ENCODE measurements around the gene TUBG2. TPM values are rescaled to one million over a fixed set of nuclear protein-coding genes. Genes with fewer than 3 reads are reported as not detected.
"Not testable (repeated sequence)": the region's sequence is repeated elsewhere in the genome, so short reads cannot be mapped to it uniquely, and the experiment has no call there.

TUBG2 gene
- total RNA-seq, 1 donor = 2.2 TPM

DNA sequence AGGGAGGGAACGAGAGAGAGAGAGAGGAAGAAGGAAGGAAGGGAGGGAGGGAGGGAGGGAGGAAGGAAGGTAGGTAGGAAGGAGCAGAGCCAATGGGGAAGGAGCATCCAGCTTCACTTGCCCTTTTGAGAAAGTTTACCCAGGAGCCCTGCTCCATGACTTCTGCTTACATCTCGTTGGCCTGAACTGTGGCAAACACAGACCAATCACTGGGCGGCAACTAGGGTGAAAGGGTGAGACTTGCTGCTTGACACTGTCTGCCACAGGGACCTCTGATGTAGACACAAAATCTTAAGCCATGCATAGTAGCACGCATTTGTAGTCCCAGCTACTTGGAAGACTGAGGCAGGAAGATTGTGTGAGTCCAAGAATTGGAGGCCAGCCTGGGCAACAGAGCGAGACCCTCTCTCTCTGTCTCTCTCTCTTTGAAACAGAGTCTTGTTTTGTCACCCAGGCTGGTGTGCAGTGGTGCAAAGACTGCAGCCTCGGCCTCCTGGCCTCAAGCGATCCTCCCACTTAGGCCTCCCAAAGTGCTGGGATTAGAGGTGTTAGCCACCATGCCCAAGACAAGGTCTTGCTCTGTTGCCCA lies 19.5 kb upstream of the TUBG2 start:
- Histone ChIP-seq H3K4me3 (ENCODE audit: low read length) (no peak overlapping the region), H3K4me1 (ENCODE audit: insufficient read depth, low read length) (no peaks in the 10 kb centered on the region), H3K27me3 (ENCODE audit: insufficient read depth, low read length) (no peaks in the 10 kb centered on the region), H3K9me3 (ENCODE audit: low read depth, low read length) (no peaks in the 10 kb centered on the region)

DNA sequence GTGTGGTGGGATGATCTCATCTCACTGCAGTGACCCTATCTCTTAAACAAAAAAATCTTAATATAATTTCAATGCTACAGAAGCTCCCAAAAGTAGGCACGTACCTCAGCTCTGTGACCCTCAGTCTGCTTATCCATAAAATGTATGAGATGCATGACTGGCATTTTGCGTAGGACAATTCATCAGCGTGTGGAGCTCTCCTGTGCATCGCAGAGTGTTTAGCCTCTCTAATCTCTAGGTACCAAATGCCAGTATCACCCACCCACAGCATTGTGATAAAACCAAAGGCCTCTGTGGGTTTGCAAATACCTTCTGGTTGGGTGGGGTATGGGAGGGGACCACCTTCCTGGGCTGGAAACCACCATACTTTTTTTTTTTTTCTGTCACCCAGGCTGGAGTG lies 19.0 kb upstream of the TUBG2 start:
- Histone ChIP-seq H3K4me3 (ENCODE audit: low read length) (no peak overlapping the region), H3K9me3 (ENCODE audit: low read depth, low read length) (no peaks in the 10 kb centered on the region), H3K27me3 (ENCODE audit: insufficient read depth, low read length) (no peaks in the 10 kb centered on the region), H3K4me1 (ENCODE audit: insufficient read depth, low read length) (no peaks in the 10 kb centered on the region)

DNA sequence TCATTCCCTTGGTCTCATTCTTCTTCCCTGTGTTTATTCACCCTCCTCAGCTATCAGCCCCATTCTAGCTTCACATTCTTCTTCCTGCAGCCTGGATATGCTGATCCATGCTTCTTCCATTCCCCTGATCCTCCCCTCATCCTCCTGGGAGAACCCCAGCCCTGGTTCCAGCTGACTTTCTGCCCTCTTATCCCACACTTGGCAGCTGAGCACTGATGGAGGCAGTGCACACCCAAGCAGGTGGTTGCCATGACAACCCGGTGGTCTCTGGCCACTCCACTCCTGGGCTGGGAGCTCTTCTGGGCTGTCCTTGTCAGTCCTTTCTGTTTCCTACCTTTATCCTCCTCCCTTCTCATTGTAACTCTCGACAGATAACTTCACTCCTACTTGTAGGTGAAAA lies 16.7 kb upstream of the TUBG2 start:
- H3K4me1 ChIP-seq (ENCODE audit: insufficient read depth, low read length) = no peaks in the 10 kb centered on the region
- H3K27me3 ChIP-seq (ENCODE audit: insufficient read depth, low read length) = no peaks in the 10 kb centered on the region
- H3K9me3 ChIP-seq (ENCODE audit: low read depth, low read length) = no peaks in the 10 kb centered on the region
- H3K4me3 ChIP-seq (ENCODE audit: low read length) = no peak overlapping the region

DNA sequence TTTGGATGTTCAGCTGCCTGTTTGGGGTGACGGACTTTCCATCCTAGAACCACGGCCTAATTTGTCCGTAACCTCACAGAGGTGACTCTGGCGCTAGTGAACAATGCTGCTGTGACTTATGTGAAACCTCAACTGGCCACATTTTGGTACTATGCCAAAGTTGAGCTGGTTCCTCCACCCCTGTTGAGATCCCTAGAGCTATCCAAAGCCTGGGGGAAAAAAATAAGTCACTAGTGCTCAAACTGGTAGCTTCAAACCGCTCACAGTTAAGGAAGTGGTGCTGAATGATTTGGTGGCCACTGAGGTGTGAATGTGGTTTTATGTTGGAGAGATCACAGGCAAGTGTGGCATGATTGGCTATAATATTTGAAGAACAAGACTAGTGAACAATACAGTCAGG lies 11.3 kb upstream of the TUBG2 start:
- H3K27me3 ChIP-seq (ENCODE audit: insufficient read depth, low read length) = no peaks in the 10 kb centered on the region

DNA sequence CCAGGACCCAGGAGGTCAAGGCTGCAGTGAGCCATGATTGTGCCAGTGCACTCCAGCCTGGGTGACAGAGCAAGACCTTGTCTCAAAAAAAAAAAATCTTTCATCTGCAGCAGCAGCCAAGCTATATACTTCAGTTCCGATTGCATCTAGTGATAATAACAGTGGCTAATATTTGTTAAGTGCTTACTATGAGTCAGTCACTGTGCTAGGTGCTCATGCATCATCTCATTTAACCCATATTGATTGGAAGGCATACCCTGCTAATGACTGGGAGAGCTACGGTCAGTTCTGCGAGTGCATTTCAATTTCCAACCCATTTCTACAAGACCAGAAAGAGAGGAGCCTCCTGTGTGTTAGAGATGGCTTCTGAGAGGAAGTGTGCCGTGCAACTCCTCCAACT lies 7.7 kb upstream of the TUBG2 start:
- H3K27me3 ChIP-seq (ENCODE audit: insufficient read depth, low read length) = peaks cover 10% of the 10 kb centered on the region
- peaks cover 7% of the 10 kb centered on the region for H3K4me1 ChIP-seq (ENCODE audit: insufficient read depth, low read length)
- no peaks in the 10 kb centered on the region for H3K9me3 ChIP-seq (ENCODE audit: low read depth, low read length)
- no peak overlapping the region for H3K4me3 ChIP-seq (ENCODE audit: low read length)

More for the DNA sequence above, 11.3 kb upstream of the TUBG2 start:
- Histone ChIP-seq H3K4me1 (ENCODE audit: insufficient read depth, low read length) (no peaks in the 10 kb centered on the region), H3K4me3 (ENCODE audit: low read length) (no peak overlapping the region), H3K9me3 (ENCODE audit: low read depth, low read length) (no peaks in the 10 kb centered on the region)

DNA sequence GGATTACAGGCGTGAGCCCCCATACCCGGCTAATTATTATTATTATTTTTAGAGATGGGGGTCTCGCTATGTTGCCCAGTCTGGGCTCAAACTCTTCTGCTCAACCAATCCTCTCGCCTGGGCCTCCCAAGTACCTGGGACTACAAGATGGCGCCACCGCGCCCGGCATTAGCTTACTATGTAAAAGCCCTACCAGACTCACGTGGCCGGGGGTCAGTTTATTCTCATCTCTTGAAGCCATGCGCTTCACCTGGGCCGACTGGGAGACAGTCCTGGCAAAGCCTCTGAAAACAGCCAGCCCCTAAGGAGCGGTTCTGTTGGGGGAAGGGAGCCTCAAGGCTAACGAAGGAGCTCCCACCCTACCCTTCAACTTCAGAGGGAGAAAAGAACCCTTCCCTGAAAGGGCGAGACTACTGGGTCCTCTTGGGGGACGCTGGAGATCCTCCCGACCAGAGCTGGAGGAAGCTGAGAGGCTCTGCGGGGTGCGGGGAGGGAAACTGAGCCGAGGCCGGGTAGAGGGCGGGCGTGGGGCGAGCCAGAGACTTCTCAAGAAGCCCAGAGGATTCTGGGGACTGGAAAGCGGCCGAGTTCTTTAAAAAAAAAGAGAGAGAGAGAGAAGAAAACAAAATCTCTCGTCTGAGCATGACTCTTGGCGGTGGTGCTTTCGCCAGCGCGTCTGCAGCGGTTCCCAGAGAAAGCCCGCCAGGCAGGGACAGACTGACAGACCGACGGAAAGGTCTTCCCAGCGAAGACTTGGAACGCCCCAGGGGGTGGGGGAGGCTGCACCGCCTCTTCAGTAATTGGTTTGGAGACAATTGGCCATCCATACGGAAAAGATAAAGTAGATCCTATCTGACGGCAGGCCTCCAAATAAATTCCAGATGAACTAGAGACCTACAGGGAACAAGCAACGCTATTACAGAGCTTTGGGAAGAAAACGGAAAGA lies 5.6 kb upstream of the TUBG2 start:
- peaks cover 12% of the 10 kb centered on the region for H3K27me3 ChIP-seq (ENCODE audit: insufficient read depth, low read length)
- no peaks in the 10 kb centered on the region for H3K9me3 ChIP-seq (ENCODE audit: low read depth, low read length)
- peaks cover 8% of the 10 kb centered on the region for H3K4me1 ChIP-seq (ENCODE audit: insufficient read depth, low read length)
- H3K4me3 ChIP-seq (ENCODE audit: low read length) = no peak overlapping the region

DNA sequence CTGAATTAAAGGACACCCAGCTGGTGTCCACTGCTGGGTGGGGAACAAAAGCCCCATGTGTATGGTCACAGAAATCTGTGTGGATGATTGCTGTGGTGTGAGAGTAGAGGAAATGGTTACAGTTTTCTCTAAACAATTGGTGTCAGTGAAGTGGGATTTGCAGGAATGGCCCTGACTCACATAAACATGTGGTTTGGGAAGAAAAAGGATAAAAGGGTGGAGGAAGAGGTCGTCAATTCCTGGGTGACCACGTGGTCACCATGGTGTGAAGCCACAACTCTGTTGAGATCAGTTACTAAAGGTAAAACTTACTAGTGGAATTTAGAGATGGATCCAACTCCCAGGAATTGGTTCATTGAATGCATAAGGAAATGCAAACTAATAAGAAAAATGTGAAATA lies 3.6 kb upstream of the TUBG2 start:
- Histone ChIP-seq H3K4me1 (ENCODE audit: insufficient read depth, low read length) (peaks cover 20% of the 10 kb centered on the region), H3K27me3 (ENCODE audit: insufficient read depth, low read length) (peaks cover 12% of the 10 kb centered on the region), H3K4me3 (ENCODE audit: low read length) (no peak overlapping the region), H3K9me3 (ENCODE audit: low read depth, low read length) (no peaks in the 10 kb centered on the region)

DNA sequence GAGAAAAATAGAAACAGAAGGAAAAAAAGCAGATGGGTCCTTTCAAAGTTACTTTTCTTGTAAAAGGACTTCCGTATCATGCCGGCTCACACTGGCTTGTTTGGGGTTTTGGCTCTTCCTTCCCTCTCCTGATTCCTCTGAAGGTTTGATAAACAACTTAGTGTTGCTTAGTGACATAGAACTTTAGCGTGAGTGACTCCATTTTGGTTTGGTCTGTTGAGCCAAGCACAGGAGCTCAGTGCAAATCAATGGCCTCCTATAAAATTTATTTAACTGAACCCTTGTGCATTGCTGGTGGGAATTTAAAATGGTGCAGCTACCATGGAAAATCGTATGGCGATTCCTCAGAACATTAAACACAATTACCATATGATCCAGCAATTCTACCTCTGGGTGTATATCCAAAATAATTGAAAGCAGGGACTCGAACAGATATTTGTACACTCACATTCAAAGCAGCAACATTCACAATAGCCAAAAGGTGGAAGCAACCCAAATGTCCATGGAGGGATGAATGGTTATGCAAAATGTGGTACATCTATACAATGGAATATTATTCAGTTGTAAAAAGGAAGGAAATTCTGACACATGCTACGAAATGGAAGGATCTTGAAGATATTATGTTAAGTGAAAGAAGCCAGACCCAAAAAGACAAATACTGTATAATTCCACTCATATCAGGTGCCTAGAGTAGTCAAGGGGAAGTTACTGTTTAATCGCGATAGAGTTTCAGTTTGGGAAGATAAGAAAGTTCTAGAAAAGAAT lies 1.1 kb upstream of the TUBG2 start:
- no peaks in the 10 kb centered on the region for H3K9me3 ChIP-seq (ENCODE audit: low read depth, low read length)
- H3K27me3 ChIP-seq (ENCODE audit: insufficient read depth, low read length) = peaks cover 12% of the 10 kb centered on the region
- no peak overlapping the region for H3K4me3 ChIP-seq (ENCODE audit: low read length)
- peaks cover 20% of the 10 kb centered on the region for H3K4me1 ChIP-seq (ENCODE audit: insufficient read depth, low read length)

DNA sequence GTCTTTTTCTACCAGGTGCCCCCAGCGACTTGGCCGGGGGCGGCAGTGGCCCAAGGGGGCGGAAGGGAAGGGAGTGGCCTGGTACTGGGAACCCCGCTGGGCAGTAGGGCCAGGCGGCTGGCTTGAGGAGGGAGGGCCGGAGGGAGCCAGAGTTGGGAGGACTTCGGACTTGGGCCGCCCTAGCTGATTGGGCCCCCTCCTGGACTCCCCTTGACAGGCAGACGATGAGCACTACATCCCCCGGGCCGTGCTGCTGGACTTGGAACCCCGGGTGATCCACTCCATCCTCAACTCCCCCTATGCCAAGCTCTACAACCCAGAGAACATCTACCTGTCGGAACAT lies 819 bp downstream of the TUBG2 start:
- H3K9me3 ChIP-seq (ENCODE audit: low read depth, low read length); H3K4me3 ChIP-seq (ENCODE audit: low read length); H3K27me3 ChIP-seq (ENCODE audit: insufficient read depth, low read length): not testable (repeated sequence)
- H3K4me1 ChIP-seq (ENCODE audit: insufficient read depth, low read length) = peaks cover 12% of the 10 kb centered on the region

DNA sequence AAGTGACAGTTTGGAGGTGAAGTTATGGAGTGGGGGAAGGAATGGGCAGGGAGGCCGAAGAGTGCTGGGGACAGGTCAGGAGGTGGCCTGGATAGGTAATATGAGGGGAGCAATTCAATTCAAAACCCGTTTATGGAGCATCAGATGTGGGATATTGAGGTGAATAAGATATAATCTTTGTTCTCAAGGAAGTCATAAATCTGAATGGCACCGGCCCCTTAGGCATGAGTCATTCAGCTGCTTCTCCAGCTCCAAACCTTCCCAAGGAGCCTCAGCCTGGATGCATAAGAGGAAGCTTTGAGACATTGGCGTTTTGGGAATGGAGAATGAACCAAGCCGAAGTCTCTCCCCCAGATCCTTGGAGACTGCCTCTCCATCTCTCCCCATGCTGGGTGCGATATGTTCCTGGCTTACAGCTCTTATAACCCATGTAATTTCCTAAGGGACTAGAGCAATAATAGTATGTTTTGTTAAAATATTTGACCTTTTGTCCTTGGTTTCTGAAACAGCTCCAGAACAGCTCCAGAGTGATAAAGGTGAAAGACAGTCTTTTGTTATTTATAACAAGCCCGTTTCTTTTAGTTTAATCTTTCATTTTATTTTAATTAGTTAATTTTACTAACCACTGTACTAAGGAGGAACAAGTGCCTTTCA lies 1.7 kb downstream of the TUBG2 start:
- Histone ChIP-seq H3K4me3 (ENCODE audit: low read length) (no peak overlapping the region), H3K27me3 (ENCODE audit: insufficient read depth, low read length) (peaks cover 2% of the 10 kb centered on the region), H3K9me3 (ENCODE audit: low read depth, low read length) (no peaks in the 10 kb centered on the region), H3K4me1 (ENCODE audit: insufficient read depth, low read length) (peaks cover 12% of the 10 kb centered on the region)

DNA sequence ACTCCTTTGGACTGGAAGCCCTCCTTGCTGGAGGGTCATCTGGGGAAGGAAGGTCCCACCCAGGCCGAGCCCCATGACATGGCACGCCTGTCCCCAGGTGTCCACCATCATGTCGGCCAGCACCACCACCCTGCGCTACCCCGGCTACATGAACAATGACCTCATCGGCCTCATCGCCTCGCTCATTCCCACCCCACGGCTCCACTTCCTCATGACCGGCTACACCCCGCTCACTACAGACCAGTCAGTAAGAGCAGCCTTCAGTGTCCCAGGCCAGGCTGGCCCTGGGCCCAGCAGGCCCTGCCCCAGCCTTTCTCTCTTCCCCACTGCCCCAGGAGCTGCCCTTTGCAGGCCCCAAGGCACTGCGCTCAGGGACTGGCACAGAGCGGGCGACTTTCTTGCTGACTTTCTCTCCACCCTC lies 6.5 kb downstream of the TUBG2 start:
- no peaks in the 10 kb centered on the region for H3K27me3 ChIP-seq (ENCODE audit: insufficient read depth, low read length)
- H3K9me3 ChIP-seq (ENCODE audit: low read depth, low read length) = no peaks in the 10 kb centered on the region

DNA sequence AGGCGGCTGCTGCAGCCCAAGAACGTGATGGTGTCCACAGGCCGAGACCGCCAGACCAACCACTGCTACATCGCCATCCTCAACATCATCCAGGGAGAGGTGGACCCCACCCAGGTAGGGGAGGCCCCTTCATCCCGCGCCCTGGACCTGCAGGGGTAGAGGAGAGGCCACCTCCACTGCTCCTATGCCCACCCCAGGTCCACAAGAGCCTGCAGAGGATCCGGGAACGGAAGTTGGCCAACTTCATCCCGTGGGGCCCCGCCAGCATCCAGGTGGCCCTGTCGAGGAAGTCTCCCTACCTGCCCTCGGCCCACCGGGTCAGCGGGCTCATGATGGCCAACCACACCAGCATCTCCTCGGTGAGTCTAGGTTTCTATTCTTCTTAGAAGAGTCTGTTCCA lies 7.0 kb downstream of the TUBG2 start:
- H3K27me3 ChIP-seq (ENCODE audit: insufficient read depth, low read length); H3K9me3 ChIP-seq (ENCODE audit: low read depth, low read length); H3K4me3 ChIP-seq (ENCODE audit: low read length); H3K4me1 ChIP-seq (ENCODE audit: insufficient read depth, low read length): not testable (repeated sequence)

More for the DNA sequence above, 6.5 kb downstream of the TUBG2 start:
- H3K4me1 ChIP-seq (ENCODE audit: insufficient read depth, low read length) = peaks cover 4% of the 10 kb centered on the region
- no peak overlapping the region for H3K4me3 ChIP-seq (ENCODE audit: low read length)

DNA sequence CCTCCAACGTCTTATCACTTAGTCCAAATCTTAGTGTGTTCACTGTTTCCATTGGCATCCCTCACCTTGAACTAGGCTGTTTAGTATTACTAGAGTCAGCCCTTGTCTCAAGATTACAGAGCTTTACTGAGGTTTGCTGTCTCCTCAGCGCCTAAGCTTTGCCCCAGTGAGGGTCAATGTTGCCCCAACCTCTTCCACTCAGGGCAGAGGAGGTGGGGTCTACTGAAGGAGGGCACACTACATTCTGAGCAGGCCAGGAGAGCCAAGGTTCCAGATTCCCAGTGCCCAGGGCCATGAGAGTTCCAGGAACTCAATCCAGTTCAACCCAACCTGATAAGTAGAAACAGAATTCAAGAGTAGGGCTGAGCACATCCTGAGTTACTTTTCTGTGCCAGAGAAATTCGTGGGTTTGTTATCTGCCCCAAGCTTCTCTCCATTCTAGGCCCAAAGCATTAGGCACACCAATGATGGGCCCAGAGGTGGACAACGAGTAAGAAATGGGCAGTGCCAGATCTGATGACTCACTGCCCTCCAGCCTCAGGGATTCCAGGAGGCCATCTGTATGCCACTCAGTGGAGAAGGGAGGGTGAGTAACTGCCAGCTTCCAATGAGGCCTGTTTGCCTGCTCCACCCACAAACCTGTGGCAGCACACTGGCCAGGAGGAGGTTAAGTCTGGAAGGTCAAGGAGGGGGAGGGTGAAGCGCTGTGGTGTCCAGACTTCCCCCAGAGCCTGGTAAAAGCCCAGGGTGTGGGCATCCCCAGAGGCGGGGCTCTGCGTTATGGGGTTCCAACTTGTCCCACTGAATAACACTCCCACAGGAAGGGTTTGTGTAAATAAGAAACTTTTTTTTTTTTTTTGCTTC lies 8.2 kb downstream of the TUBG2 start:
- Histone ChIP-seq H3K9me3 (ENCODE audit: low read depth, low read length) (no peaks in the 10 kb centered on the region), H3K4me1 (ENCODE audit: insufficient read depth, low read length) (peaks cover 15% of the 10 kb centered on the region)

DNA sequence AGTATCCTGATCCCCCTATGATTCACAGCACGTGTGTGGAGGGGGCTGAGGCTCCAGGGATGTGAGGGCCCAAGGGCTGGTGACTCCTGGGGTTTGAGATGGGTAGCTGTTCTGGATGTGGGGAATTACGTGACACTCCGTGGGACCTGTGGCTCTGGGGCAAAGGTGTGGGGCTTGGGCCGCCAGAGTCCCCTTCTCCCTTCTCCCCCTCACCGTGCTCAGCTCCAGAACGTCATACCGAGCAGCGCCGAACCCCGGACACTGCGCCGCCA lies 10.6 kb downstream of the TUBG2 start:
- Histone ChIP-seq H3K9me3 (ENCODE audit: low read depth, low read length) (no peaks in the 10 kb centered on the region), H3K4me1 (ENCODE audit: insufficient read depth, low read length) (peaks cover 28% of the 10 kb centered on the region), H3K4me3 (ENCODE audit: low read length) (no peak overlapping the region), H3K27me3 (ENCODE audit: insufficient read depth, low read length) (peaks cover 37% of the 10 kb centered on the region)

More for the DNA sequence above, 8.2 kb downstream of the TUBG2 start:
- Histone ChIP-seq H3K4me3 (ENCODE audit: low read length) (no peak overlapping the region), H3K27me3 (ENCODE audit: insufficient read depth, low read length) (peaks cover 16% of the 10 kb centered on the region)
